Measurements from ENCODE around the gene FAM53B.

The FAM53B gene

GRCh38 chr10:124697837-124698544, 46.2 kb downstream of the FAM53B start:
- DNase-seq (ENCODE audit: low spot score): no peak

- no peak for DNase-seq (ENCODE audit: low spot score)
Observed at GRCh38 chr10:124697443-124697836, 46.7 kb downstream of the FAM53B start.

- no peak for DNase-seq (ENCODE audit: low spot score)
Observed at GRCh38 chr10:124696446-124697392, 47.5 kb downstream of the FAM53B start.

- no peak for DNase-seq (ENCODE audit: low spot score)
Observed at GRCh38 chr10:124695259-124695658, 48.9 kb downstream of the FAM53B start.

GRCh38 chr10:124694481-124695220, 49.5 kb downstream of the FAM53B start:
- DNase-seq (ENCODE audit: low spot score): no peak

- no peak for DNase-seq (ENCODE audit: low spot score)
Observed at GRCh38 chr10:124693801-124694416, 50.3 kb downstream of the FAM53B start.

GRCh38 chr10:124693396-124693795, 50.8 kb downstream of the FAM53B start:
- peak; percentile 23 for DNase-seq (ENCODE audit: low spot score)

GRCh38 chr10:124692100-124692446, 52.1 kb downstream of the FAM53B start:
- DNase-seq (ENCODE audit: low spot score): no peak

GRCh38 chr10:124691421-124692099, 52.6 kb downstream of the FAM53B start:
- no peak for DNase-seq (ENCODE audit: low spot score)

GRCh38 chr10:124691002-124691401, 53.2 kb downstream of the FAM53B start:
- DNase-seq (ENCODE audit: low spot score): no peak

- DNase-seq (ENCODE audit: low spot score): no peak
Observed at GRCh38 chr10:124689911-124690498, 54.2 kb downstream of the FAM53B start.

GRCh38 chr10:124688889-124689670, 55.1 kb downstream of the FAM53B start:
- DNase-seq (ENCODE audit: low spot score): no peak

- DNase-seq (ENCODE audit: low spot score): no peak
Observed at GRCh38 chr10:124688386-124688785, 55.8 kb downstream of the FAM53B start.

- no peak for DNase-seq (ENCODE audit: low spot score)
Observed at GRCh38 chr10:124686707-124687376, 57.3 kb downstream of the FAM53B start.

GRCh38 chr10:124685261-124685660, 58.9 kb downstream of the FAM53B start:
- no peak for DNase-seq (ENCODE audit: low spot score)

GRCh38 chr10:124683814-124684213, 60.4 kb downstream of the FAM53B start:
- DNase-seq (ENCODE audit: low spot score): no peak

GRCh38 chr10:124681626-124682552, 62.3 kb downstream of the FAM53B start:
- DNase-seq (ENCODE audit: low spot score): no peak

- DNase-seq (ENCODE audit: low spot score): no peak
Observed at GRCh38 chr10:124681091-124681490, 63.1 kb downstream of the FAM53B start.

Data from SK-N-DZ (cell line).